NCI-H146 treated with DMSO at 0.1 percent for 48 hours (cell line): ENCODE results near the gene RNF17.

Experiments used
- DNase-seq: peaks from one replicate; lab custom pipeline; 2025; ENCODE audit not compliant: unreplicated experiment; lab: John Stamatoyannopoulos, UW

Gene RNF17

DNA sequence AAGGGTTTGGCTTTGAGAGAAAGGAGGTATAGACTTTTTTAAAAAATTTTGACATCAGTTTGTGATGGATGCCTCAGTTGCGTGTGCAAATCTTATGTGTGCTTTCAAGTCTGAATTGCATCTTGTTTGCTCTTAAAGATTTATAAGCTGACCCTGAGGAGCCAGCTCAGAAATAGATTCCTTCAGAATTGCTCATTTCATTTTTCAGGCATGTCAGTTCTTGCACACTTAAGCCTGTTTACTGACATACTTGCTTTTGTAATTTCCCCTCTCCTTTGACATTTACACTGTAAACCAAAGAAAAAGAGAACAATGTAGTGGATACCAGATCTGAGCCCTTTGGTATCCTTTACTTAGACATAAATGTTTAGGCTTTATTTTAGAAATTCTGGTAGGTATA lies 87.6 kb downstream of the RNF17 start:
- no peak for DNase-seq

DNA sequence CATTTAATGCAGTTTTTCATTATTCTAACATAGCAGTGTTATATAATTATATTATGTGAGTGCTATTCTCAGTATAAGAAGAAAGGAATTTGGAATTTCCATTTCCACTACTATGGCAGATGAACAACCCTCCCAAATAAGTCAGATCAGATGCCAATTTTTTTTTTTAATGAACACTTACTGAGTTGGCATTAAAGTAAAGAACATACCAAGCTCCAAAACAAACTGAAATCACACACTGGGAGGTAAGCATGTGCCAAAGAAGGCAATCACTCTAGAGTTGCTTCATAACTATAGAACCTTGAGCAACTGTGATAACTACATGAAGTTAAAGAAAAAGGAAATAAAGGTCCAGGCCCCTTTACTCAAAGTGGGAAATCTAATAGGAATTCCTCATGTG lies 90.3 kb downstream of the RNF17 start:
- DNase-seq, result no peak

DNA sequence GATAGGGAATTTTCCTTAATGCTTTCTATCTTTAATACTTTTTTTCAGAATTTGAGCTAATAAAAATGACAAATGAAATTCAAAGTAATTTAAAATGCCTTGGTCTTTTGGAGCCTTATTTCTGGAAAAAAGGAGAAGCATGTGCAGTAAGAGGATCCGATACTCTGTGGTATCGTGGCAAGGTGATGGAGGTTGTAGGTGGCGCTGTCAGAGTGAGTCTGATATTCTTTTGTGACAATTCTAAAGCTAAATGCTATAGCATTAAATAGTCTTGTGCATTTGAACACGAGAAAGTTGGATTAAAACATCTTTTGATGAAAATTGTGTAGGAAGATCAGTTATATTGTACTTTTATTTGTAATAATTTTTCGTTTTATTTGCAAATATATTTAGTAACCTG lies 95.0 kb downstream of the RNF17 start:
- DNase-seq, result no peak

DNA sequence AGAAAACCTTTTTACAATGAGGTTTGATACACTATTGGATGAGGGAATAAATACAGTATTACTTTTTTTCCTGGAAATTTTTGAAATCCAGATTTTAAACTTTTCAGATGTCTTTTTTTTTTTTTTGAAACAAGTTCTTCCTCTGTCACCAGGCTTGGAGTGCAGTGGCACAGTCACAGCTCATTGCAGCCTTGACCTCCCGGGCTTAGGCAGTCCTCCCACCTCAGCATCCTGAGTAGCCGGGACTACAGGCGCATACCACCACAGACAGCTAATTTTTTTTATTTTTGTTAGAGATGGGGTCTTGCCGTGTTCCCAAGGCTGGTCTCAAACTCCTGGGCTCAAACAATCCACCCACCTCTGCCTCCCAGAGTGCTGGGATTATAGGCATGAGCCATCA lies 96.8 kb downstream of the RNF17 start:
- DNase-seq, result no peak

DNA sequence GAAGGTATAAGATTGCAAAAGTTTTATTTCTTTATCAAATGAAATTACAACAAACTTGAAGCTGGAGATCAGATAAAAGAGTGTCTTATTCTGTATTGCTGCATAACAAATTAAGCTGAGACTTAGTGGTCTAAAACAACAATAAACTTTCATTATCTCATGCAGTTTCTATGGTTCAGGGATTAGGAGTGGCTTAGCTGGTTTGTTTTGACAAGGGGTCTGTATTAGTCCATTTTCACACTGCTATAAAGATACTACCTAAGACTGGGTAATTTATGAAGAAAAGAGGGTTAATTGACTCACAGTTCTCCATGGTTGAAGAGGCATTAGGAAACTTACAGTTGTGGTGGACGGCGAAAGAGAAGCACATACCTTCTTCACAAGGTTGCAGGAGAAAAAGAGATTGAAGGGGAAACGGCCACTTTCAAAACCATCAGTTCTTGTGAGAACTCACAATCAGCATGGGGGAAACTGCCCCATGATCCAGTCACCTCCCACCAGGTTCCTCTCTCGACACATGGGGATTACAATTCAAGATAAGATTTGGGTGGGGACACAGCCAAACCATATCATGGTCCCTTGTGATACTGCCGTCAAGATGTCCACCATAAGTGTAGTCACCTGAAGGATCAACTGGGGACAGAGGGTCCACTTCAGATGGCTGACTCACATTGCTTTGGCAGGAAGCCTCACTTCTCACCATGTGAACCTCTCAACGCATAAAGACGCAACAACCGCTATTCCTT lies 97.8 kb downstream of the RNF17 start:
- no peak for DNase-seq

DNA sequence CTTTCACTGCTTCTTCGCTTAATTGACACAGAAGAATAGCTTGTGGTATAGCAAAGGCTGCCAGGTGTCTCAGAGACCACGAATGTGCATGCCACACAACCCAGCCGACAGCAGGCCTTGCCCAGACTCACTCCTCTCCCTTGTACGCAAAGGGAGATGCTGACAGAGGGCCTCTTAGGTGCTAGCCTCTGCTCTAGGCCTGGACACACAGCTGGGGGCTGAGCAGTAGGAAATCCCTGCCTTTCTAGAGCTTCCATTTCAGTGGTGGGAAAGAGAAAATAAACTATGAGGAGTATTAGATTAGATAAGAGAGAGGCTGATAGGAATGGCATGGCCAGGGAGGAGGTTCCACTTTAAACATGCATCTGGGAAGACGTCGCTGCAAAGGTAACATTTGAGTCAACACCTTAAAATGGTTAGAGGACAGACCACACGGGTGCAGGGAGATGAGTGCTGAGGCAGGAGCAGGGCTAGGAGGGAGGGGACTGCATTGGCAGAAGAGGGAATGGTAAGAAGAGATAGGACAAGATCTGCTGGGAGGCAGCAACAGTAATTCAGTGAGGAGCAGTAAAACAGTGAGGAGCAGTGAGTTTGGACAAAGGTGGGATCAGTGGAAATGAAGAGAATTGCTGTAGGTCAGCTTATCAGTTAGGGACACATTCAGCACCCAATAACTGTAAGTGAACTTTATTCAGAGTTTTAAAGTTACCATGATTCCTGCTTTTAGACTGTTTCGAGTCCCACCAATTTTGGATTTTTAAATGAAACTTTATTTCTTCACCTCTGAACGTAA lies 100.0 kb downstream of the RNF17 start:
- DNase-seq, result no peak

DNA sequence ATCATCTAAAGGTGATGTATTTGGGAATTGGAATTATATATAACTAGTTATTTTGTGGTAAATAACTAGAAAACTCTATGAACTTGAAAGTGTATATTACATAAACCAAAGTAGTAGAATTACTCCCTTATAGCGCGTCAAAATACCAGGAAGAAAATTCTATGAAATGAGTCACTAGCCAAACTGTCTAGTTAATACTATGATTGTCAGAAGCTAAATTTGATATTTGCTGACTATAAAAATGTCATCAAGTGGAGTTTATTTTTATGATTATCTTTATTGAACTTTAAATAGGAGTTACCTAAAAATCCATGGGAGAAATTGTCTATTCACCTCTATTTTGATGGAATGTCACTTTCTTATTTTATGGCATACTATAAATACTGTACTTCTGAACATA lies 100.6 kb downstream of the RNF17 start:
- no peak for DNase-seq

DNA sequence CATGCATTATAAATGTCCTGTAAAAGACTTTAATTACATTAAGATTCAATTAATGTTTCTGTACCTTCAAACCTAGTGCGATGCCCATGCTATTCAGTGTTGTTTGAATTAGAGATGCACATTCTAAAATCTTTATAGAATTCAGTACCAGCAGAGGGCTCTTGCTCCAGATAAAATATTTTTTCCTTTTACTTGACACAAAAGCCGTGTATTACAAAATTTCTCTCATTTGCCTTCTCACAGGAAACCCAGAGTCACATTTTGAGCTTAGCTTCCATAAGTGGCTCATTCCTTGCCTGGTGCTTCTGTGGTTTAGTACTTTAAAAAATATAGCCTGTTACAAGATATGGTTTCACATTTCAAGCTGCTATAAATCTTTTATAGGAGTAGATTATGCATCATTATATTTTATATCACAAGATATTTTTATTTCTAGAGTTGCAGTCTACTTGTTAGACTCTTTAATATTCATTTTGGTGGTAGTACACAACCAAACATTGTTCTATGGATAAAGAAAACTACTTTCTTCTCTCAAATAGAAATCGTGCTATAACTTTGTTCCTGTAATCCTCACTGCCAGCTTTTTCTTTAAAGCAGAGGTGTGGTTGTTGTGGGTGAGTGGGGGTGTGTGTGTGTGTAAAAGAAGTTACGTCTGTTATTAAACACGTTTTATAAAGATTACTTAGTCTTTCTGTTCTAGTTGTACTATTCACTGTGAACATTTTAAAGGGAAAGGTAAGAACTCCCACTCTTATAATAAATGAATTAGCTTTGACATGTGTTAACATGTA lies 101.4 kb downstream of the RNF17 start:
- DNase-seq, result no peak

DNA sequence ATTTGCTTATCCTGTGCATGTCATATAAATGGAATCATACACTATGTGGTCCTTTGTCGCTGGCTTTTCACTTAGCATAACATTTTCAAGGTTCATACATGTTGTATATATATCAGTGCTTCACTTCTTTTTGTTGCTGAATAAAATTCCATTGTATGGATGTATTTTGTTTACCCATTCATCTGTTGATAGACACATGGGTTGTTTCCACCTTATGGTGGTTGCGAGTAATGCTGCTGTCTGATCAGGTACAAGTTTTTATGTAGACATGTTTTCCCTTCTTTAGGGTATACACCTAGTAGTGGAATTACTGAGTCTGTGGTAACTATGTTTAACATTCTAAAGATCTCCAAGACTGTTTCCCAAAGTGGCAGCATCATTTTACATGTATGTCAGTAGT lies 102.5 kb downstream of the RNF17 start:
- DNase-seq, result no peak

DNA sequence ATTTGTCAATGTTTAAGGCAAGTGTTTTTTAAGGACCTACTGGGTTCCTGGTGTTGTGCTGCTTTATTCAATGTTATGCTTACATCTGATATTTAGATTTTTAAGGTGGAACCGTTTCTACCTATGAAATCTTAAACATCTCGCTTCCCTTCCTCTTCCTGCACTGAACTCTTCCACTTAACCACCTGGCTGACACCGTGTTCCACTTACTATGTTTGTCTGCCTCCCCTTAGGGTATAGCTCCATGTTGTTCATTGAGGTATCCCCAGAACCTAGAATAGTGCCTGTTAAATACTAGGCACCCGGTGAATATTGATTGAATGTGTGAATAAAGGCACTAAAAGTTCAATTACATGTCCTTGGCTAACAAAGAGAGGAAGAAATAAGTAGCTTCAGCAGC lies 104.9 kb downstream of the RNF17 start:
- no peak for DNase-seq

DNA sequence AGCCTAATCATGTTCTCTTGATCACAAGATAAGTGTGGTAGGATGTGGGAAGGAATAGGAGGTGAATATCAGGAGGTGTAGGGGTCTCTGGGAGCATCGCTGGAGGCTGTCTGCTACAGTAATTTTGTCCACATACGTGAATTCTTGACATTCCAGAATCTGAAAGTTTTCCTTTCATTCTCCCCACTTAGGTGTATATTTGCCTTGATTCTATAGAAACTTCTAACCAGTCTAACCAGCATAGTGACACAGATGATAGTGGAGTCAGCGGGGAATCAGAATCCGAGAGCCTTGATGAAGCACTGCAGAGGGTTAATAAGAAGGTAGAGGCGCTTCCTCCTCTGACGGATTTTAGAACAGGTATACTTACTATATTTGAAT lies 106.4 kb downstream of the RNF17 start:
- no peak for DNase-seq

DNA sequence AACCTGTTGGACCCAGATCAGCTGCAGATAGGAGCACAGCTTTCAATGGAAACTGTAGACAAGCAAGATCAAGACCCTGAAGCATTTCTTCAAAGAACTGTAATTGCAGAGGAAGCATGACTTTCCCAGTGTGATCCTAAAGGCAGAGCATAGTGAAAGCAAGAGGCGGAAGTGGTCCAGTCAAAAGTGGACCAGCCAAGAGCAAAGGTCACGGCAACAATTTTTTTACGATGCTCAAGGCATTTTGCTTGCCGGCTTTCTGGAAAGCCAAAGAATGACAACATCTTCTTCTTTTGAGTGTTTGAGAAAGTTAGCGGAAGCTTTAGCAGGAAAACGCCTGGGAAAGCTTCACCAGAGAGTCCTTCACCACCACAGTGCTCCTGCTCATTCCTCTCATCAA lies 111.6 kb downstream of the RNF17 start:
- no peak for DNase-seq

DNA sequence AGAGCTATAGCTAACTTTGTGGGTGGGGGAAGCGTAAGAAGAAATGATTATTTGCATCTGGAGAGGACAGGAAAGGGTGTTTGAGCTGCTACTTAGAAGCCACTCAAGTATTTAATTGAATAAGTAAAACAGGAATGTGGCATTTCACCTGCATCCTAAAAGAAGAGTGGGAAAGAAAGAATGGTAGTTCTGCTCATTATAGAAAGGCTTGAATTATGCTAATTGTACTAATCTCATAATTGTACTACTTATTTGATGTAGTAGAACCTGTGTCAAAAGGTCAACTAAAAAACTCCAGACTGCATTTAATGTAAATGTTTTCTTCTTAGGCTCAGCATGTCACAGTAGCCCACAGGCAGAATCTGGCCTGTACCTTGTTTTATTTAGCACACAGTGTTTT lies 113.6 kb downstream of the RNF17 start:
- no peak for DNase-seq

DNA sequence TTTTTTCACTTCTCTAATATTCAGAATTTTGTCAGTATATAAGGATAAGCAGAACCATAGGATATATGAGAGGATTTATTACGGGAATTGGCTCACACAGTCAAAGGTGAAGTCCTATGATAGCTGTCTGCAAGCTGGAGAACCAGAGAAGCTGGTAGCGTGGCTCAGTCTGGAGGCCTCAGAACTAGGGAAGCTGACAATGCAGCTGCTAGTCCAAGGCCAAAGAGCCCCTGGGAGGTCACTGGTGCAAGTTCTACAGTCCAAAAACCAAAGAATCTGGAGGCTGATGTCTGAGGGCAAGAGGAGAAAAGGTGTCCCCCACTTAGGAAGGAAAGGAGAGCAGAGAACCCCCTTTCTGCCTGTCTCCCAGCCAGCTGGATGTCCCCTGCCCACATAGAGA lies 114.4 kb downstream of the RNF17 start:
- DNase-seq, result no peak

DNA sequence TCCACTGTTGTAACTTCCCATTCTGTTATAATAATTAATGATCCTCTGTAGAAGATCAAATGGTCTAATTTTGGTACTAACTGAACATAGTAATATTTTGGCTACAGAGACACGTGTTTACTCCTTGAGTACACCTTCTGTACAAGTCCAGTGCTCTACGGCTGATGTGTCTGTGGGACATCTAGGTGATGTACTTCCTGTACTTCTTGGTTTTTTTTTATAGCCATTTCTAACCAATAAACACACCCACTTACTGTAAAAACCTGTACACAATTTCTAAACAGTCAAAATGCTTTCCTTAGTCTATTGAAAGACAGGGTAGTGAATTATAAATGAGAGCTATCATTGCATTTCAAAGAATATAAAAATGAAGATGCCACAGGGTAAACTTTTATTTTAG lies 118.7 kb downstream of the RNF17 start:
- DNase-seq, result no peak

DNA sequence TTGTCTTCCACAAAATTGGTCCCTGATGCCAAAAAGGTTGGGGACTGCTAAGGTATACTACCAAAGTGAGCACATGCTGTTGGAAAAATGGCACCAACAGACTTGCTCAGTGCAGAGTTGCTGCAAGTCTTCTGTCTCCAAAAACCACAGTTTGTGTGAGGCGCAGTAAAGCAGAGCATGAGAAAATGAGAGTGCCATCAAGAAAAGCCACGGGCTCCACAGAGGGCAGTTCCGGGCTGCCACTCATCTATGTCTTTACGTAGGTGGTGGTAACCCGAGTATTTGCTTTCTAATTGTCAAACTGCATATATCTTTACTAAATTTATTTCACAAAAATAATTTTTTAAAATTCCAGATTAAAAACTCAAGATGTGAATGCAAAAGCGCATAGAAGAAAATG lies 123.8 kb downstream of the RNF17 start:
- no peak for DNase-seq

DNA sequence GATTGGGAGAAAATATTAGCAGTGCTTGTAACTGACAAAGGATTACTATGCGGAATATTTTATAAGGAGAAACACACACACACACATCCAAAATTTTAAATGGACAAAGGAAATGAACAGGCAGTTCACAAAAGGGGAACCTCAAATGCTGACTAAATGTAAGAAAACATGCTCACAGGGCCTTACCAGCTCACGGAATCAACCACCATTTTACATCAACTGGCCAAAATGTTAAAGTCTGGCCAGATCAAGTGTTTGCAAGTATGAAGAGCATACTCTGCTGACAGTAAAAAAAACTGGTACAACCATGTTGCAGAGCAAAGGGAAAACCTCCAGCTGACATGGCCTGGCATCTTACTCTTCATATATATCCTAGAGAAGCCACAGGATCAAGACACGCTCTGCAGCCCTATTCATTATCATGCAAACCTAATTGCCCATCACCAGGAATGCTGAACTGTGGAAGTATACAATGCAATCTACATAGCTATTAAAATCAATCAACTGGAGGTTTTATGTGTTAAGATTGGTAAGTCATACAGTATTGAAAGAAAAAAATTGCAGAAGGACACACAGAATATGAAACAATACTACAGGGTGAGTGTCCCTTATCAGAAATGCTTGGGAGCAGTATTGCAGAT lies 124.4 kb downstream of the RNF17 start:
- DNase-seq, result no peak

DNA sequence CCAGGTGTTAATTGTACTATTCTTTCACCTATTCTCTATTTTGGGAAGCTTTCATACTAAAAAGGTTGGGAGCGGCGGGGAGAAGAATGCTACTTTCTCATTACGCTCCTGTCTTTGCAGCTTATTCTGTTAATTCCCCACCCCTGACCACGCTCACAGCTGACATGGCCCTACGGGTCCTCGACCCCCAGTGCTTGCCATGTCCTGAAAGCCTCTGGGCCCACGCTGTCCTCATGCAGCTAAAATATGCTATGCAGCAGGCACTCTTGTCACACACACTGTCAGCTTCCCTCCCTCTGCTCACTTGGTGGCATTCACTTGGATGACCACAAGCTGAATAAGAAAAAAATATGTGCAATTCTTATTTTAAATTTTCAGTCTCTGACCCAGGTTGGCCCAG lies 126.3 kb downstream of the RNF17 start:
- DNase-seq, result no peak

DNA sequence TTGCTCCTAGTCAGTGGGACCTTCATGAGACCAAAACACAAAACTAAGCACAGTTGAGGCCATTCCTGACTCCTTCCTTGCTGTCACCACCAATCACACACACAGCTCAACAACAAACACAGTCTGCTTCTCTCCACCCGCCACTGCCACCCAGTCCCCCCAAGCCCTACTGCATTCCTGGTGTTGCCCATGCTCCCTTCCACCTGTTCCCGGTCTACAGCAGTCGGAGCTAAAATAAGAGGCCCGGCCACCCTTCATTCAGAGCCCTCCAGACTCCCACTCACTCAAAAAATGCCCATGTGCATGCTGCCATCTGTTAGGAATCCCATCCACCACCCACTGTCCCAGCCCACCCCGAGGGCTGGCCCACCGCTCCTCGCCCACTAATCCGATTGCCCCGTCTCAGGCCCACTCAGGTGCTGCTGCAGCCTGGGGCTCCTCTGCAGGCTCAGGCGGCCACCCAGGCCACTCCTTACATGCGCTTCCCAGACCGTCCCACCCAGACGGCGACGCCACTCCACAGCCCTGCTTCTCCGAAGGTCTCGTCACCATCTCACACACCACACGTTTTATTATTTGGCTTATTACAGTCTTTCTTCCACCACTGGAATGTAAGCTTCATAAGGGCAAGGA lies 127.6 kb downstream of the RNF17 start:
- no peak for DNase-seq

DNA sequence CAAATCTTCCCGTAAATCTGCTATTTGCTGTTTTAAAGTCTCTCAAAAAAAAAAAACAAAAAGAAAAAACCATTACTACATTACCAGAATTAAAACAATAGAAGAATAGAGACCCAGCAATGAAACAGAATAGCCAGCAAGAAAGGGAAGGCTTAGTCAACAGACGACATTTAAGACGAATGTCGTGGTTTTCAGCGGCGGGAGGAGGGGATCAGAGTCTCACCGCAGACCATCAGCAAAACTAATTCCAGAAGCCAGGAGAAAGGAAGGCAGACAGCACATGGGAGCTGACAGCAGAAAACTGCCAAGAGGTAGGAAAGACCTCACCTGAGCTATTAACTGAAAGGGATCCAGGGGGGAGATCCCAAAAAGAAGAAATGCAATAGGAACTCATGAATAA lies 128.9 kb downstream of the RNF17 start:
- no peak for DNase-seq

DNA sequence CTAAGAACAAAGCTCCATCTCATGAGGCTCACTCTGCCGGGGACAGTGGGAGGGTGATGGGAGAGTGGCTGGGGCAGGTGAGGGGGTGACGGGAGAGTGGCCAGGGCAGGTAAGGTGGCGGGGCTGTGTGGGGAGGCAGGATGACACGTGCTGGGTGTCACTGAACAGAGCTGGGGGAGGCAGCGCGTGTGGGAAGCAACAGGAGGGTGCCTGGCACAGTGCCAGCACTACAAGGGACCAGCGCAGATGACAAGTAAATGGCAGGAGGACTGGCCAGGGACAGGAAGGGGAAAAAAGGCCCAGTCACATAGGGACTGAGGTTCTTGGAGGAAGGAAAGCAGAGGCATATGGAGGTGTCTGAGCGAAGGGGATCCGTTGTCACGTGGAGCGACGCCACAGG lies 129.9 kb downstream of the RNF17 start:
- no peak for DNase-seq
